Kidney capillary endothelial cell (primary cell): ENCODE data around the gene METTL13.

ENCODE experiments used
- DNase-seq: peaks from one replicate; pipeline ENCODE4 v3.0.0-alpha.2; 2018; ENCODE audit warnings: low spot score

Gene METTL13

GRCh38 chr1:171781176-171781875 lies at the start of gene METTL13:
TSS of gene METTL13 (plus strand) at chr1:171781660. CDS start at chr1:171781968, 308 bp downstream.
- DNase-seq = peak; percentile 98

GRCh38 chr1:171736196-171736595 lies 45.3 kb upstream of the METTL13 start:
- DNase-seq = no peak

- DNase-seq = no peak
Measured at GRCh38 chr1:171738911-171739310, 42.5 kb upstream of the METTL13 start.

GRCh38 chr1:171739656-171740055 lies 41.8 kb upstream of the METTL13 start:
- DNase-seq = peak; percentile 50

GRCh38 chr1:171740356-171740863 lies 41.0 kb upstream of the METTL13 start:
- peak; percentile 12 for DNase-seq

GRCh38 chr1:171740987-171741871 lies 40.2 kb upstream of the METTL13 start:
- DNase-seq = peak; percentile 22

- DNase-seq = peak; percentile 84
Measured at GRCh38 chr1:171741872-171742576, 39.4 kb upstream of the METTL13 start, which contains the start of gene VAMP4. TSS of gene VAMP4 (minus strand) at chr1:171742065. CDS start at chr1:171738414, 3,651 bp downstream.

- no peak for DNase-seq
Measured at GRCh38 chr1:171742577-171742922, 38.9 kb upstream of the METTL13 start.

- peak; percentile 42 for DNase-seq
Measured at GRCh38 chr1:171743081-171743870, 38.2 kb upstream of the METTL13 start.

GRCh38 chr1:171744986-171745385 lies 36.5 kb upstream of the METTL13 start:
- DNase-seq = no peak

GRCh38 chr1:171748651-171749050 lies 32.8 kb upstream of the METTL13 start:
- DNase-seq = no peak

- no peak for DNase-seq
Measured at GRCh38 chr1:171751221-171751620, 30.2 kb upstream of the METTL13 start.

- DNase-seq = no peak
Measured at GRCh38 chr1:171753182-171753581, 28.3 kb upstream of the METTL13 start.

- no peak for DNase-seq
Measured at GRCh38 chr1:171753685-171754352, 27.6 kb upstream of the METTL13 start.

- no peak for DNase-seq
Measured at GRCh38 chr1:171754353-171754705, 27.1 kb upstream of the METTL13 start.

- no peak for DNase-seq
Measured at GRCh38 chr1:171754971-171755370, 26.5 kb upstream of the METTL13 start.

GRCh38 chr1:171756856-171757255 lies 24.6 kb upstream of the METTL13 start:
- DNase-seq = no peak

GRCh38 chr1:171758011-171758410 lies 23.4 kb upstream of the METTL13 start:
- no peak for DNase-seq

- no peak for DNase-seq
Measured at GRCh38 chr1:171762143-171762563, 19.3 kb upstream of the METTL13 start.

GRCh38 chr1:171763764-171764163 lies 17.7 kb upstream of the METTL13 start:
- DNase-seq = no peak

- no peak for DNase-seq
Measured at GRCh38 chr1:171769171-171769570, 12.3 kb upstream of the METTL13 start.
